ENCODE results near the gene LRMDA.
"Not testable (repeated sequence)": the region's sequence is repeated elsewhere in the genome, so short reads cannot be mapped to it uniquely, and the experiment has no call there.

The LRMDA gene

DNA sequence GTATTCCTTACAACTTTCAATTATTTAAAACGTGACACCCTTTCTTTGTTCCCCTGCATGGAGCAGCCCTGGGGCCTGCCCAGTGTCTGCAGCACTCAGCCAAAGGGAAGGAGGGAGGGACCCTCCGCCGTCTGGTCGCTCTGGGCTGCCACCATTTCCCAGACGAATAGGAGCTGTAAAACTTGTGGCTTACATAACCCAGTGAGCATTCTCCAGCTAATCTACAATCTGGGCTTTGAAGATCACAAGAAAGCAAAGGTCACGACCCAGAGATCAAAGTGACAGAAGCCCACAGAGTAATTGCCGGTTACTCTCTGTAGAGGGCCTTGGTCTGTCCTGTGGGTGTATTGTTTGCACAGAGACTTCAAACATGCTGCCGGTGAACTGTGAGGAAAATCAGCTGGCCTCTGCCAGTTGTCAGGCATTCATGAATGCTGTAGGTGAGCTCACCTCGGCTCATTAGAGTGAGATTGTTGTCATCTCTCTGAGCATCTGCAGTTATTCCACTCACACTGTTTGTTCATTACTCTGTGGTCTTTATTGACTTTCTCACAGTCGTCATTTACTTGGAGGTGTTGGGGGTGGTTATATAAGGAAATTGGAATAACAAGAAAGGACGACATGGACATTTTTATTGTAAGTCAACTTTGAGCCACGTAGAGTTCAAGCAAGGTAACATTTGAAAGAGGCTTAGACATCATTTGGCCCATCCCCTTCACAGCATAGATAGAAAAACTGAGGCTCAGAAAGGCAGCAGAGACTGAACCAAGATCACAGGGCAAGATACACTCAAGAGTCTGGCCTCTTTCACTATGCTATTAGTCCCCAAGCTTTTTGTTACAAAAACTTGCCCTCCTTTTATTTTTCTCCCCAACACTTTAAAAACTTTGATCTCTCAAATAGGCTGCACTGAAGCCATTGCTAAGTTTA, 619.8 kb downstream of the LRMDA start:
- DNase-seq (ENCODE audit: low spot score) = peak; percentile 87

DNA sequence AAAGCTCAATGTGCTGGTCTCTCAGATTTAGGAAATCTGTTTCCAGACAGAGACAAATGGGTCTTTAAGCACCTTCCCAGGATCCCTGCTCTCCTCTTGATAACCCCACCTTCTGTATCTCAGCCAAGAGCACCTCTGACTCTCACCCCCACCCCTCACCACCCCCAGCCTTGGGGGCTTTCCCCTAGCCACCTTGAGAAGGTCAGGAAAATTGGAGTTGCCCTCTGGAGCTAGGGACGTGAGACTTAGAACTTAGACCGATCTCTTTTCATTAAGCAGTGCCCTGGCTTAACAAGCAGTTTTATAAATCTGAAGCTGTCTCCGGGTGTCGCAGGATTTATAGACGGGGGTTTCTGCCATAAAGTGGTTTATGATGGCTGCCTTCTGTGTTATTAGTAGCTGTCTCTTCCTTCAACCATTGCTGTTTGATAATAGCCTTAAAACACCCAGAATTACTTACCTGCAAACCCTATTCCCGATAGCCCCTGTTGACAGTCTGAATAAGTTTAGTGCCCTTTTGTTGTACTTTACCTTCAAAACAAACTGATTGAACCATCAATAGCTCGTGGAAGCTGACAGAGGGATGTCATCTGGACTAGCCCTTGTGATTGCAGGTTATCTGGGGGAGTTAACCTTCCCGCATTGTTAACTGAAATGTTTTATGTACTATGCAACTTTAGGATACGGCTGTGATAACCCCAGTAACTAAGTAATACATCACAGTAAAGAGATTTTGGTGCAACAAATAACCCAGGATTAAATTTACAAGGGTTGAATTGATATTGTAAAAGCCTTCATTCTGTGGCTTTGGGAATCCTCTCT, 621.5 kb downstream of the LRMDA start:
- no peak for DNase-seq (ENCODE audit: low spot score)

DNA sequence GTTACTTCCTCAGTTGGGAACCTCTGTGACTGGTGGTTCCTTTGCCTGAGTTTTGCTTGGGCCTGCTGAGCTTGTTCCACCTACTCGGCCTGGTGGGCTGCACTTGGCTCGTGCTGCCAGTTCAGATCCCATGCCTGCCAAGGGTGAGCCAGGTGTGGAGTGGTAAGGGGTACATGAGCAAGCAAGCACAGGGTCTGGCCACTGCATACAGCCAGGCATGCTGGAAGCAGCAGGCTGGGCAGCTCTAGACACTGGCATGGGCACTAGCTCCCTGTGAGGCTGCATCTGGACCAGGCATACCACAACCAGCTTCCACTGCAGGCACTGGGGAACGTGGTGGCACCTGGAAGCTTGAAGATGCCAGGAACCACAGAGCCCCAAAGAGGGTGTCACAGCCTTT, 624.0 kb downstream of the LRMDA start:
- no peak for DNase-seq (ENCODE audit: low spot score)

DNA sequence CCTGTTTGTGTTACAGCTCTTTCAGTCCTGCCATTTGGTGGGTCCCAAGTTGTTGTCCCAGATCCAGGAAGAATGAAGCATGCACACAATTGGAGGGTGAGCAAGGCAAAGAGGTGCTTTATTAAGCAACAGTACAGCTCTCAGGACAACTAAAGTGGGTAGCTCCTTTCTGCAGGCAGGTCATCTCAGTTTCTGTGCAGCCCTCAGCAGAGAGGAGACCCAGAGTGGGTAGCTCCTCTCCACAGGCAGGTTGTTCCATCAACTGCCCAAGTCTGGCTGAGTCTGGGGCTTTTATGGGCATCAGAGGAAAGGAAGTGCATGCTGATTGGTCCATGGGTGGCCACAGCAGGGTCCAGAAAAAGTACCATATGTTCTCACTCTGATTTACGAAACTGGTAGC, 624.5 kb downstream of the LRMDA start:
- no peak for DNase-seq (ENCODE audit: low spot score)

DNA sequence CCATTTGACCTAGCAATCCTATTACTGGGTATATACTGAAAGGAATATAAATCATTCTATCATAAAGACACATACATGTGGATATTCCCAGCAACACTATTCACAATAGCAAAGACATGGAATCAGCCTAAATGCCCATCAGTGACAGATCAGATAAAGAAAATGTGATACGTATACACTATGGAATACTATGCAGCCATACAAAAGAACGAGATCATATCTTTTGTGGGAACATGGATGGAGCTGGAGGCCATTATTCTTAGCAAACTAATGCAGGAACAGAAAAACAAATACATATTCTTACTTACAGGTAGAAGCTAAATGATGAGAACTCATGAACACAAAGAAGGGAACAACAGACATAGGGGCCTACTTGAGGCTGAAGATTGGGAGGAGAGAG, 629.6 kb downstream of the LRMDA start:
- DNase-seq (ENCODE audit: low spot score) = not testable (repeated sequence)

DNA sequence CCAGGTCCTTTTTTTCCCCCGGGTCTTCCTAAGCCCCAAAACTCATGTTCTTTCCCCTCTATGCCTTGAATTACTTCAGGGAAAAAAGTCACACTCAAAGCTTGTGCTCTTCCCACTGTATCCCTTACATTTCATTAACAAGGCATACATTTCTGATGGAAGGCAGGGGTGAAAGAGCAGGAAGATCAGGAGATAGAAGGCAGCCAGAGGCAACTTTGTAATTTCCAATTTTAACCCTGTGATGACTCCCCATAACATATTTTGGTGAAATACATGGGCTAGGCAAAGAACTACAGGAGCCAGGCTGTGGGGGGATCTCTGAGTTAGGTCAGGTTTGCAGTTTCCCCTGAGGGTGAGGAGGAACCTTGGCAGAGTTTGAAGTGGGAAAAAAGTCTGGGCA, 635.0 kb downstream of the LRMDA start:
- no peak for DNase-seq (ENCODE audit: low spot score)

DNA sequence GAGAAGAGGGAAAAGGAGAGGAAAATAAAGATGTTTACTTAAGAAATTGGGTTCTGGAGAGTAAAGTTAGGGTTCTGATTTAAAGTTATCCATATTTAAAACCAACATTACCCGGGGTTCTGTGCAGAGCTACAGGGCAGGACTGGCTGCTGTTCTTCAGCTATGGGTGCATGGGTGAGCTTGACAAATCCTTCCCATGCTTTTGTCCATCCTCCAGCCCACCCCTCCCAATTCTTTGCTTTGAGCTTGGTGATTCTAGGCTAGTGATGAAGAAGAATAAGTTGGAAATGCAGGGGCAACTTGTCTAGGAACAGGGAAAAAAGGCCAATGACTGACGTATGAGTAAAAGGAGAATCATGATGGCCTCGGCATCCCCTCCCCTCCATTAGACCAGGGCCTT, 636.0 kb downstream of the LRMDA start:
- DNase-seq (ENCODE audit: low spot score) = no peak

DNA sequence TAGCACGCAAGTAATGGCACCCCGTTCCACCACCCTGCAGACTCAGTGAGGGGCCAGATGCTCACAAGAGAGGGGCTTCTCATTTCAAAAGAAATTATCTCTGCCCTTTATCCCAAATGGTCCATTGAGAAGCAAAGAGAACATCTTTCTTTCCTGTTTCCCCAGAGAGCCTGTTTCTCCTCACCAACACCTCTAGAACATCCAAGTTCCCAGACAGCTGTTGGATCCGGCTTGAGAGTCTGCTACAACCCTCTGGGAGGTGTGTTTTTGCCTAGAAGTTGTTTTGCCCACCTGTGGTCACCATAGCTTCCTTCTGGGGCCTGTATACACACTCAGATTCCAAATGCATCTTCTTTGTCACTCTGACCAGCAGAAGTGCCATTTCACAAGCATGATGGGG, 637.4 kb downstream of the LRMDA start:
- DNase-seq (ENCODE audit: low spot score) = no peak

DNA sequence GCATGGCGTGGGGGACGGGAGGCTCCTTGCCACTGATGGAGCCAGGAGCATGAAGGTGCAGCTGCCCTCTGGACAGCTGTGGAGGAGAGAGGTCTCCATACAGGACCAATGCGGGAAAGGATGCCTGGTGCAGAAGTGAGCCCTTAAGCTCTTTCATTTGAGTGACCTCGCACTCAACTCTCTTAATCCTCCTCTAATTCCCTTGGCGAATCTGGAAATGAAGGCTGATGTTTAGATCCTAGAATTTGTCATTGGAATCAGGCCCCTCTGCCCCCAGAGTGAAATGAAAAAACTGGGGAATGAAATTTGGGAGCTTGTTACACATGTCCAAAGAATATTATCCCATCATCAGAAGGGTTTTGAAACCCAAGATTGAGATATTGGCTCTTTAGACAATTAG, 639.5 kb downstream of the LRMDA start:
- DNase-seq (ENCODE audit: low spot score) = no peak

DNA sequence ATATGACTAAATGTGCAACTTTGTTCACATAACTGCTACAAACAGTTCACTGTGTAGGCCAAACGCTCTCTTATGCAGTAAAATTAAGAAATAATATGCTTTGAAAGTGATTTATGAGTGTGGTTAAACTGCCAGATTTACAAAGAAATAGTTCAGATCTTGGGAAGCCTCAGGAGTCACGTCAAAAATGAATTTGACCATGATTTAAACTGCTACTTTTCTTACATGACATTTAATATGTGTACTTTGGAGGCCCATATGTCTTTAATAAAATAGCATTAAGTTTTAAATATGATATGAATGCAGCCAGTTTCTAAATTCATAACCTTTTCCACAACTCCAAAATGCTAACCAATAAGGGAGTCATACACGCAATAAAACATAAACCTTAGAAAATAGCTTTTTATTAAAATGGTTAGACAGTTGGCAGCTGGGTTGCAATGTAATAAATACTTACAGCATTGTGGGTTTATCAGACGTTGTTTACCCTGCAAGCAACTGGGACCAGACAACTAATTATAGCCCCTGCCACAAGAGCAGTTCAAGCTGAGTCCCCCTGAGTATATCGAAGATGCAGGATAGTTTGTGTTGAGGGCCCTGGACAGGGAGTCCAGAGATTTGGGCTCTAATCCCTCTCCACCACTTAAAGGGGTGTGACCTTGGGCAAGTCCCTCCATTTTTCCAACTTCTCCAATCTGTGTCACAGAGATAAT, 640.4 kb downstream of the LRMDA start:
- no peak for DNase-seq (ENCODE audit: low spot score)

DNA sequence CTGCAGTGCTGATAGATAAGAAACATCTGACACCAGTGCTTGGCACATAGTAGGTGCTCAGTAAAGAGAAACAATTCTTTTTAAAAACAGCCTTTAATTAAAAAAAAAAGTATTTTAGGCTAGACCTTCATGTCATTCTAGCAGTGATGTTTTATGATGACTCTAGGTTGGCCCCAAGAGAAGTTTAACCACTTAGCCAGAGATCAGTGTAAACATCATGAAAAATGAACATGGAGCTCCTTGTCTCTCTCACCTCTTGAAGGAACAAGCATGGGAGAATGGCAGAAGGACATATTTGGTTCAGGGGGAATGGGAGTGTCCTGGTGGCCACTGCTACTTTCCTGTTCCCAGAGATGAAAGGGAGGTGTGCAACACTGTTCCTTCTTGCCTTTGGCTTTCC, 641.0 kb downstream of the LRMDA start:
- DNase-seq (ENCODE audit: low spot score) = no peak

DNA sequence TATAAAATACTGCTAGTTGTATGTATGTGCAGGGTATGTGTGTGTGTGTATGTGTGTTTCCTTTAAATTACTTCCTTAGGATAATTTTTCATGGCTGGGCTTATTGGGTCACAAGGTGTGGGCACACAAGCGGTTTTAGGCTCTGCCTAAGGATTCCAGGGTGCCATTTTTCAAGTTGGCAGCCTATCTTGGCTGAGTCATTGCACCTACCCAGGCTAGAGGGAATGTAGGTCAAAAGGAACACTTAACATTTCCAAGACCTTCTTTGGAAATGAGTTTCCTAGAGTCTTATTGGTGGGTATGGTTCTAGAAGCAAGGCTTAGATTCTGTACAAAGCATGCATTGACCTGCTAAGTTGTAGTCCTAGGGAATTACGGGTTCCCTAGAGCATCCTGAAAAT, 642.1 kb downstream of the LRMDA start:
- no peak for DNase-seq (ENCODE audit: low spot score)

DNA sequence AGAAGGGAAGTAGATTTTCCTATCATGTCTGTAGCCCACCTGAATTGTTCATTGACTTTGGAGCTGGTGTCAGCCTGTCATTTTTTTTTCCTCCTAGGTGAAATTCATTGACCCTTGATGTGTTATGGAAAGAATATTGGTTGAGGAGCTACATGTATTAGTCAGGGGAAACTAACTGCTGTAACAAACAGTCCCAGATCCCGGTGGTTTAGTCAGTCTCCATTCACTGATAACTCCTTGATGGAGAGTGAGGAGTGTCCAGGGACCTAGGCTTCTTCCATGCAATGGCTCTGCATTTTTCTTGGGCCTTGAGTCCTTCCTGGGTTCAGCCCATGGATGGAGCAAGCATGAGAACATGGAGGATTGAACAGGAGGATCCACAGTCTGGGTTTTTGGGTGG, 643.2 kb downstream of the LRMDA start:
- no peak for DNase-seq (ENCODE audit: low spot score)

DNA sequence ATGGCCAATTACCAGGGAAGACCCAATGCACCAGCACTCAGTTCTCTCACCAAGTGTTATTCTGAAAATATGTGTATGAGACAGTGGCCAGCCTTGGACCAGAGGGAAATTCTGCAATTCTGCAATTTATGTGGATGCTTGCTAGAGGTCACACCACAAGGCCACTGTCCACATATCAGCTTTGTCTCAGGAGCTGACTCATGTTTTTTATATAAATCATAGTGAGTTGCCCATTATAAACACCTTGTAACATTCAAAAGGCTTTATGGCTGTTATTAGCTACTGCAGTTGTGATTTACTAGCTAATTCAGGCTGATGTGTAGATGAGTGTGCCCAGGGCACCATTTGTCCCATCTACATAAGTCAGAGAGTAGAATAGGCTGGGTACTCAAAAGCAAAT, 649.0 kb downstream of the LRMDA start:
- no peak for DNase-seq (ENCODE audit: low spot score)

DNA sequence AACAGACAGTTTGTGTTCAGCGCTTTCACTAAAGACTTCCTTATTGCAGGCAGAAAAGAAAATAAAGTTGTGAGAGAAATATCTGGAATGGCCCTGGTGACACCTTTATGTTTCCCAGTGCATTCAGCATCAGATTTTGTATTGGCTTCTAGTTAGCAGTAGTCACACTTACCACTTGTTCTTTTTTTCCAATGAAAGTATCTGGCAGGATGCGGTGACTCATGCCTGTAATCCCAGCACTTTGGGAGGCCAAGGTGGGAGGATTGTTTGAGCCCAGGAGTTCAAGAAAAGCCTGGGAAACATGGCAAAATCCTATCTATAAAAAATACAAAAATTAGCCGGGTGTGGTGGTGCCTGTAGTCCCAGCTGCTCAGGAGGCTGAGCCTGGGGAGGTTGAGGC, 649.6 kb downstream of the LRMDA start:
- no peak for DNase-seq (ENCODE audit: low spot score)

DNA sequence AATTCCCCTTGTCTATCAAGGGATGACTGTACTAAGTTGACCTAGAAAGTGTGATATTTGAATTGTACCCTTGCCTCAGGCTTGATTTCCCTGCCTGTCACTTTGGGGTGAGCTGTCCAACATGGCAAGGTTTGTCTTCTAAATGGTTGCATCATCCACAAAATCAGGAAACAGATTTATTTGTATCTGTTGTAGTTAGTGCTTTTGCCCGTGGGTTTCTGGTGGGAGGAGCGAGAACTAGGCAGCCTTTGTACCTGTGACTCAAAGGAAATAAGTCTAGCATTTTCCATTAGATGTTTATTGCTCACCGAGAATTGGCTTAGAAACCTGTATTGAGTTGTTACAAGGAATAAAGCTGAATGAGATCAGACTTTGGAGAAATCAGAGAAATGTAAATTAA, 650.8 kb downstream of the LRMDA start:
- DNase-seq (ENCODE audit: low spot score) = no peak

DNA sequence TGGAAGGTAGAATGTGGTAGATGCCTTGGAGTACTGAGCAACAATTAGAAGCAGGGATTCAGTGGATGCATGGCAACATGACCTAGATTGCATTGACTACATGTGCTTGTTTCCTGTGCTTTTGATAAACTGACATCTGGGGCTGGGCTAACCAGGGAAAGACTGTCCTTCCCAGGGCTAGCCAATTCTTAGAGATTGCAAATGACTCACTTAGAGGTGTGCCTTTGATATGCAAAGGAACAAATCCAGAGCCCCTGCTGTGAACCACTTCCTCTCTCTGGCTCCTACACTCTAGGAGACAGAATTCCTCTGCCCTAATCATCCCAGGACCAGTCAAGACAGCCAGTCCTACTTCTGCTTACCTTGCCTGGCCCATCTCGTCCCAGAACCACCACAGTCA, 651.5 kb downstream of the LRMDA start:
- no peak for DNase-seq (ENCODE audit: low spot score)

DNA sequence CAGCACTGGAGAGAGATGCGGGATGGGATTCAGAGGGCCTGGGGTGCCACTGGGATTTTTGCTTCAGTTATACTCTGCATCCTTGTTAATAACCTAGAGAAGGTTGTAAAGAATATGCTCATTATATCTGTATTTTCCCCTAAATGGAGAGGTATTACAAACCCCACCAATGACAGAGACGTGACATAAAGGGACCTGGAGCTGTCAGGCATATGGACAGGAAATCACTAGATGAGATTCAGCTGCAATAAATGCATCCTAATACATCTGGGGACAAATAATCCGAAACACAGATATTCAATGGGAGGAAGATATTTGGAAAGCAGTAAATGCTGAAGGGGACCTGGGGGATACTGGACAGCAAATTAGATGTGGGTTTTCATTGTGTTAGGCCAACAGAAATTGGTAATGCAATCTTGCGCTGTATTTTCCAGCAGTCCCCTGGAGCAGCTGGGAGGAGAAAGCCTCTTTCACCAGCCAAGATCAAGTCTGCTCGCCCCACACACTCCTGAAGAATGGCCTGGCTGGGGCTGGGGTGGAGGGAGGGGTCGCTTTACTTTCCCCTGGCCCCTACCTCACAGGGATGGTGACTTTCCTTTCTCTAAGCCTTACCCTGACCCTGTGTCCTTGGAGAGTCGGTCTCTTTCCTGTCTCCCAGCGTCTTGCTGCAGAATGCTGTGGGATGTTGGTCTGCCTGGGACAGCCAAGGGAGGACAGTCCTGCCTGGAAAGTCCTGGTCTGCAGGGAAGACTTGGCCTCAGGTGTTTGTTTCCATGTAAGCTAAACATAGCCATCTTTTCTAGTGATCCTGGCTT, 653.8 kb downstream of the LRMDA start:
- no peak for DNase-seq (ENCODE audit: low spot score)

DNA sequence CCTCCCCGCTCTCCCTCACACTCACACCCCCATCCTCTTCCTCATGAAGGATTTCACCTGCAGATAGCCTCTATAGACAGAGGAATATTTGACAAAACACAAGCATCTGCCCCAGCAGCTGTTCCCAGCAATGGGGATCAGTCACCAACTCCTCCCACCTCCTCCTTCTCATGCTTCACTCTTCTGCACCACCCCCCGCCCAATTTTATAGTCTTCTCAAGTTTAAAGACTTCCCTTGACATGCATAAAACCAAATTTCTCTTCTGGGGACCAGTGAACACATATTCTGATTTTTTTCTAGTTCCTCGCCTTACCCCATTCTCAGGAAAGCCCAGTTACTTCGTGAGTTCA, 654.4 kb downstream of the LRMDA start:
- no peak for DNase-seq (ENCODE audit: low spot score)

DNA sequence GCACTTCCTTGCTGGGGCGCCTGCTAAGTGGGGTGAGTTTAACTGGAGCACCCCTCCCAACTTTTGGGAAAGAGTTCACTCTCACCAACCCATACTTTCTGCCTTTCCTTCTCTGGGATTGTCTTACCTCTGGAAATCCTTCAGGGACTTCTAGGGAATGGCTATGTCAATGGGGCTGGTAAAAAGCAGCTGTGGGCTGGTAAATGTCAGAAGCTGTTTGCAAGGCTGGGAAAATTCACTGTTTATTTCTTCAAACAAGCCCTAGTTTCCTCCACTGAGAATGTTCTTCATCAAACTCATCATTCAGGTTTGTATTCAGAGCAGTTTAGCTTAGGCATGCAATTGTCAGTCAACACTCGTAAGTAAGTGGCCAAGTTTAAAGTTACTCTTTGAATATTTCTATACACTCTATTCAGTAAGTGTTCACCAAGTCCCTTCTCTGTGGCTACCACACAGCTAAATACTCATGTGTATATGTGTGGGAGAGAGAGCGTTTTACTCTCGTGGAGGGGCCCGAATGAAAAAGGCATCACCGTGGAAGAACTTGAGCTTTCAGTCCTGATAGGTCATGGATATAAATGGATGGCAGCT, 654.8 kb downstream of the LRMDA start:
- DNase-seq (ENCODE audit: low spot score) = no peak

All from ecto neural progenitor cell (in vitro differentiated cells).